ENCODE measurements around the gene SLC25A2.
"Not testable (repeated sequence)": the region's sequence is repeated elsewhere in the genome, so short reads cannot be mapped to it uniquely, and the experiment has no call there.

SLC25A2 gene

DNA sequence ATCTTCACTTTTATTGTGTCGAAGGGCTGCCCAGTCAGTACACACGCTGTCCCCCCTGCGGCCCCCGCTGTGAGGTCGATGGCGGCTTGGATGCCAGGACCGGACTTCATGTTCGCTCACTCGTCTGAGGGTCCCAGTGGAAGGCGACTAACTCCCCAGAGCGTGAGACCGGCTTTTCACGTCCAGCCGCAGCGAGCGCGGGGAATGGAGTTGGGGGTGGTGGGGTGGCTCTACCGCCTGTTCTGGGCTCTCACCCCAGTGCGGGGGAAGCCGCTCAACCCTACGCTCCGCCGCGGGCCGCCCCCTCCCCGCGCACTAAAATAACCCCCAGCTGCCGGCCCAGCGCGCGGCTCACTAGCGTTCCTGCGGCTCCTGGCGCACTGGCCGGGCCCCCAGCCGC, at the start of gene SLC25A2:
Gene SLC25A2, minus strand, starts transcription at position 294 of the 400 bp plus-strand sequence. Its CDS starts 184 bp downstream, at position 110.
- TF ChIP-seq, protein P1, sequence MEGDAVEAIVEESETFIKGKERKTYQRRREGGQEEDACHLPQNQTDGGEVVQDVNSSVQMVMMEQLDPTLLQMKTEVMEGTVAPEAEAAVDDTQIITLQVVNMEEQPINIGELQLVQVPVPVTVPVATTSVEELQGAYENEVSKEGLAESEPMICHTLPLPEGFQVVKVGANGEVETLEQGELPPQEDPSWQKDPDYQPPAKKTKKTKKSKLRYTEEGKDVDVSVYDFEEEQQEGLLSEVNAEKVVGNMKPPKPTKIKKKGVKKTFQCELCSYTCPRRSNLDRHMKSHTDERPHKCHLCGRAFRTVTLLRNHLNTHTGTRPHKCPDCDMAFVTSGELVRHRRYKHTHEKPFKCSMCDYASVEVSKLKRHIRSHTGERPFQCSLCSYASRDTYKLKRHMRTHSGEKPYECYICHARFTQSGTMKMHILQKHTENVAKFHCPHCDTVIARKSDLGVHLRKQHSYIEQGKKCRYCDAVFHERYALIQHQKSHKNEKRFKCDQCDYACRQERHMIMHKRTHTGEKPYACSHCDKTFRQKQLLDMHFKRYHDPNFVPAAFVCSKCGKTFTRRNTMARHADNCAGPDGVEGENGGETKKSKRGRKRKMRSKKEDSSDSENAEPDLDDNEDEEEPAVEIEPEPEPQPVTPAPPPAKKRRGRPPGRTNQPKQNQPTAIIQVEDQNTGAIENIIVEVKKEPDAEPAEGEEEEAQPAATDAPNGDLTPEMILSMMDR (IDR thresholded peaks at IDR 0.05; ENCODE audit: low read depth, low read length): no peak
- DNase-seq (ENCODE audit: extremely low read depth, low read depth): no peak

DNA sequence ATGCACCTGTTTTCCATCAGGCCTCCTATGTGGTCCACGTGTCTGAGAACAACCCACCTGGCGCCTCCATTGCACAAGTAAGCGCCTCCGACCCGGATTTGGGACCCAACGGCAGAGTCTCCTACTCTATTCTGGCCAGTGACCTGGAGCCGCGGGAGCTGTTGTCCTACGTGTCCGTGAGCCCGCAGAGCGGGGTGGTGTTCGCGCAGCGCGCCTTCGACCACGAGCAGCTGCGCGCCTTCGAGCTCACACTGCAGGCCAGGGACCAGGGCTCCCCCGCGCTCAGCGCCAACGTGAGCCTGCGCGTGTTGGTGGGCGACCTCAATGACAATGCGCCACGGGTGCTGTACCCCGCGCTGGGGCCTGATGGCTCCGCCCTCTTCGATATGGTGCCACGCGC, 47.7 kb upstream of the SLC25A2 start:
- TF ChIP-seq, protein P1 (IDR thresholded peaks at IDR 0.05; ENCODE audit: low read depth, low read length): no peak
- no peak for DNase-seq (ENCODE audit: extremely low read depth, low read depth)

DNA sequence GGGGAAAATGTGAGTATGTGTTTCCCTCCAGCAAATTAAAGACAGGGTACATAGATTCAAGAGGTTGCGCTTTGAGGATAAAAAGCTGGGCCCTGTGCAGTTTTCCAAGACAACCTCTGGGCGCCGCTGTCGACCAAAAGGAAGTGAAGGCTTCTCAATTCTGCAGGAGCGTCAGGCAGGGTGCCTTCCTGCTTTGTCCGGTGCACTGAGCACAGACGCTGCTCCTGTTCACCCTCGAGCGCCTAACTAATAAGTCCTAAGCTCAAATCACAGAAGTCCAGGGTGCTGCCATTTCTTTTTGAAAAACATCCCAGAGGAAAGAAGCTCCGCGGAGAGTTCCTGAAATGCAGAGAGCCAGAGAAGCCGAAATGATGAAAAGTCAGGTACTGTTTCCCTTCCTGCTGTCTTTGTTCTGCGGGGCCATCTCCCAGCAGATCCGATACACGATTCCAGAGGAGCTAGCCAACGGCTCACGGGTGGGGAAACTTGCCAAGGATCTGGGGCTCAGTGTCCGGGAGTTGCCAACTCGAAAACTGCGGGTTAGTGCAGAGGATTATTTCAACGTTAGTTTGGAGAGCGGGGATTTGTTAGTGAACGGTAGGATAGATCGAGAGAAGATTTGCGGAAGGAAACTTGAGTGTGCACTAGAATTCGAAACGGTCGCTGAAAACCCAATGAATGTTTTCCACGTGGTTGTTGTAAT, 46.2 kb upstream of the SLC25A2 start, which contains the start of gene PCDHGB1:
Gene PCDHGB1, plus strand, starts transcription at position 183 of the 703 bp plus-strand sequence. Its CDS starts 162 bp downstream, at position 345.
- TF ChIP-seq, protein P1 (IDR thresholded peaks at IDR 0.05; ENCODE audit: low read depth, low read length): peak; percentile 45
- DNase-seq (ENCODE audit: extremely low read depth, low read depth): no peak

DNA sequence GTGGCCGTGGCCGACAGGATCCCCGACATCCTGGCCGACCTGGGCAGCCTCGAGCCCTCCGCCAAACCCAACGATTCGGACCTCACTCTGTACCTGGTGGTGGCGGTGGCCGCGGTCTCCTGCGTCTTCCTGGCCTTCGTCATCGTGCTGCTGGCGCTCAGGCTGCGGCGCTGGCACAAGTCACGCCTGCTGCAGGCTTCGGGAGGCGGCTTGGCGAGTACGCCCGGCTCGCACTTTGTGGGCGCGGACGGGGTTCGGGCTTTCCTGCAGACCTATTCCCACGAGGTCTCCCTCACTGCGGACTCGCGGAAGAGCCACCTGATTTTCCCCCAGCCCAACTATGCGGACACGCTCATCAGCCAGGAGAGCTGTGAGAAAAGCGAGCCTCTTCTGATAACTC, 42.2 kb upstream of the SLC25A2 start:
- DNase-seq (ENCODE audit: extremely low read depth, low read depth): not testable (repeated sequence)

DNA sequence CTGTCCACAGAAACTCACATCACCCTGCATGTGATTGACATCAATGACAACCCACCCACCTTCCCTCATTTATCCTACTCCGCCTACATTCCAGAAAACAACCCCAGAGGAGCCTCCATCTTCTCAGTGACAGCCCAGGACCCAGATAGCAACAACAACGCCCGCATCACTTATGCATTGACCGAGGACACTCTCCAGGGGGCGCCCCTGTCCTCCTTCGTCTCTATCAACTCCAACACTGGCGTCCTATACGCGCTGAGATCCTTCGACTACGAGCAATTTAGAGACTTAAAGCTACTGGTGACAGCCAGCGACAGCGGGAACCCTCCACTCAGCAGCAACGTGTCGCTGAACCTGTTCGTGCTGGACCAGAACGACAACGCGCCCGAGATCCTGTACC, 41.5 kb upstream of the SLC25A2 start:
- TF ChIP-seq, protein P1 (IDR thresholded peaks at IDR 0.05; ENCODE audit: low read depth, low read length): no peak
- no peak for DNase-seq (ENCODE audit: extremely low read depth, low read depth)

GRCh38 chr5:141343953-141344463, 40.2 kb upstream of the SLC25A2 start:
- DNase-seq (ENCODE audit: extremely low read depth, low read depth): no peak
- TF ChIP-seq, protein P1 (IDR thresholded peaks at IDR 0.05; ENCODE audit: low read depth, low read length): no peak

- DNase-seq (ENCODE audit: extremely low read depth, low read depth): no peak
These were observed 39.5 kb upstream of the SLC25A2 start, which contains the start of gene PCDHGA3 for GRCh38 chr5:141343242-141343952. Gene PCDHGA3, plus strand, starts transcription at chr5:141343829. Its CDS starts 205 bp downstream, at chr5:141344034.

More at GRCh38 chr5:141343242-141343952, 39.5 kb upstream of the SLC25A2 start, which contains the start of gene PCDHGA3:
- TF ChIP-seq, protein P1 (IDR thresholded peaks at IDR 0.05; ENCODE audit: low read depth, low read length): peak; percentile 33
